Esophagus squamous epithelium (tissue), 5 donors: ENCODE data around the gene SLC6A9. TPM values are rescaled to one million over a fixed set of nuclear protein-coding genes. Genes with fewer than 3 reads are reported as not detected.

Experiments used
- DNase-seq: peaks from one replicate; lab custom pipeline; 2025; lab: John Stamatoyannopoulos, UW
- H3K27ac ChIP-seq, 4 donors: fragments of 200-600 bp; sonication (generic); one replicate each; pipeline ENCODE4 v1.5.1; 2016 to 2019; ENCODE audit warnings: mild to moderate bottlenecking in 1 of 4
- H3K27me3 ChIP-seq, 4 donors: fragments of 200-600 bp; sonication (generic); 1 replicate in 3 of 4; 2 replicates in 1 of 4; pipeline versions ENCODE4 v1.5.1 to v1.6.0; 2017 to 2021; ENCODE audit warnings: antibody characterized with exemption in 1 of 4
- H3K36me3 ChIP-seq, 3 donors: fragments of 200-600 bp; sonication (generic); one replicate each; pipeline ENCODE4 v1.5.1; 2016 to 2019
- H3K4me1 ChIP-seq, 3 donors: fragments of 200-600 bp; sonication (generic); one replicate each; pipeline ENCODE4 v1.5.1; 2017 to 2019
- H3K4me3 ChIP-seq, 4 donors: fragments of 200-600 bp; sonication (generic); 1 replicate in 3 of 4; 2 replicates in 1 of 4; pipeline ENCODE4 v1.5.1; 2016 to 2019; ENCODE audit warnings: mild to moderate bottlenecking in 2 of 4, moderate library complexity in 1 of 4
- H3K9me3 ChIP-seq, 3 donors: fragments of 200-600 bp; sonication (generic); one replicate each; pipeline ENCODE4 v1.5.1; 2016 to 2019
- POLR2A ChIP-seq, 4 donors: fragments of 450-650 bp; IDR thresholded peaks; one replicate each; pipeline ENCODE4 v1.6.1; 2017; ENCODE audit warnings: antibody characterized with exemption in 4 of 4, mild to moderate bottlenecking in 4 of 4, moderate library complexity in 3 of 4
- WGBS, 2 donors: methylation state at CpG; one replicate each; pipeline ENCODE4 v1.1.5; 2018; 5-methylcytosine and 5-hydroxymethylcytosine counted together
- intact Hi-C: fragments of 100-400 bp; cut with DNase I; formaldehyde crosslinking; loops from one replicate; pipeline ENCODE4 v1.15.0; 2022
- total RNA-seq, 4 donors: library from RNA; depleted of rRNA; stranded (reverse); fragments of >200 nt; gene quantifications; one replicate each; pipeline ENCODE4 v1.1.0, GENCODE V29; 2016
- TF ChIP-seq, protein P1 (sequence below), 6 experiments: fragments of 450-650 bp in 4 of 6; fragments of 200-600 bp in 2 of 6; sonication (generic) in 2 of 6; IDR thresholded peaks; one replicate each; pipeline ENCODE4 v1.5.1; 2016 to 2019; ENCODE audit warnings: antibody characterized with exemption in 6 of 6, mild to moderate bottlenecking in 4 of 6, moderate library complexity in 4 of 6
- donor health status: DM: yes; HTN: yes; CAD: no.

The SLC6A9 gene
- total RNA-seq, 4 donors from 2014 or later: 10.4 to 40.0 (median 23.2) TPM

DNA sequence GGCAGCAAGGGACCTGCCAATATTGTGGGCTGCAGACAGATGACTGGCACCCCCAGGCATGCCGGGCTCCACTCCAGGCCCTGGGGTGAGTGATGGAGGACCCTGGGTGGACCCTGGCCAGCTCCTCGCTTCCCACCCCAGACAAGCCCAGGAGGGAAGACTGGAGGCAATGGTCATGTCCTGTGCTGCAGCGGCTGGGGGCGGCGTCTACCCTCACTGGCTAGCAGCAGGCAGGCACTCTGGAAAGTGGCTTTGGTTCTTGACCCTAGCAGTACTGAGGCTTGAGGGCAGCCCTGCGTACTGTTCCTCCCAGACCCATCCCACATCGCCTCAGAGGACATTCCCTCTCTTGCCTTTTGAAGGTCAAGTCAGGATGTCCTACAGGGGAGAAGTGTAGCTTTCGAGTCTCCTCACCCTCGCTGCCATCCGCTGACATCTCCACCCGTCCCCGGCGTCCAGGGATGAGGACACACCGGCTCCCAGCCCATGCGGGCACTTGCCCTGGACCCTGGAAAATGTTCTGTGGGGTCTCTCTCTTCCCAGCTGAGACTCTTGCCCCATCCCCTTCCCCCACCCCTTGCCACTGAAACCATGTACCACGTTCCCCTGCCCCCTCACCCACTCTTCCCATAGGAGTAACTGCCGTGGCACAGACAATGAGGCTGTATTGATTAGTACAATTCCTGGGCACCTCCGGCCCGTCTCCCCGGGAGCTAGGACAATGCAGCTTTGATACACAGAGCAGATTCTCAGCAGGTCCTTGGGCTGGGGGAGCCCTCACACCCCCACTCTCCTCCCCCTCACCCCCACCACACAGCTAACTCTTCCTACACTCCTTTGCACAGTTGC is 15.0 kb downstream of the SLC6A9 start:
- Histone ChIP-seq H3K9me3 (no peaks in the 10 kb centered on the region), H3K4me3 (no peak overlapping the region), H3K36me3 (peaks cover 0 to 37% (median 0%) of the 10 kb centered on the region in 3 donors), H3K27ac (peak overlapping the region in 1 of 4 donors; percentile 73), H3K27me3 (no peaks in the 10 kb centered on the region), H3K4me1 (peaks cover 11 to 74% (median 28%) of the 10 kb centered on the region in 3 donors)
- intact Hi-C loops: no loop called here
- TF ChIP-seq, protein P1, sequence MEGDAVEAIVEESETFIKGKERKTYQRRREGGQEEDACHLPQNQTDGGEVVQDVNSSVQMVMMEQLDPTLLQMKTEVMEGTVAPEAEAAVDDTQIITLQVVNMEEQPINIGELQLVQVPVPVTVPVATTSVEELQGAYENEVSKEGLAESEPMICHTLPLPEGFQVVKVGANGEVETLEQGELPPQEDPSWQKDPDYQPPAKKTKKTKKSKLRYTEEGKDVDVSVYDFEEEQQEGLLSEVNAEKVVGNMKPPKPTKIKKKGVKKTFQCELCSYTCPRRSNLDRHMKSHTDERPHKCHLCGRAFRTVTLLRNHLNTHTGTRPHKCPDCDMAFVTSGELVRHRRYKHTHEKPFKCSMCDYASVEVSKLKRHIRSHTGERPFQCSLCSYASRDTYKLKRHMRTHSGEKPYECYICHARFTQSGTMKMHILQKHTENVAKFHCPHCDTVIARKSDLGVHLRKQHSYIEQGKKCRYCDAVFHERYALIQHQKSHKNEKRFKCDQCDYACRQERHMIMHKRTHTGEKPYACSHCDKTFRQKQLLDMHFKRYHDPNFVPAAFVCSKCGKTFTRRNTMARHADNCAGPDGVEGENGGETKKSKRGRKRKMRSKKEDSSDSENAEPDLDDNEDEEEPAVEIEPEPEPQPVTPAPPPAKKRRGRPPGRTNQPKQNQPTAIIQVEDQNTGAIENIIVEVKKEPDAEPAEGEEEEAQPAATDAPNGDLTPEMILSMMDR (IDR thresholded peaks at IDR 0.05): no peak
- no peak for TF ChIP-seq POLR2A (IDR thresholded peaks at IDR 0.05)
- WGBS, 2 donors: 89 to 93% methylated on average over 6 to 17 of the region's 20 CpGs
- no peak for DNase-seq

DNA sequence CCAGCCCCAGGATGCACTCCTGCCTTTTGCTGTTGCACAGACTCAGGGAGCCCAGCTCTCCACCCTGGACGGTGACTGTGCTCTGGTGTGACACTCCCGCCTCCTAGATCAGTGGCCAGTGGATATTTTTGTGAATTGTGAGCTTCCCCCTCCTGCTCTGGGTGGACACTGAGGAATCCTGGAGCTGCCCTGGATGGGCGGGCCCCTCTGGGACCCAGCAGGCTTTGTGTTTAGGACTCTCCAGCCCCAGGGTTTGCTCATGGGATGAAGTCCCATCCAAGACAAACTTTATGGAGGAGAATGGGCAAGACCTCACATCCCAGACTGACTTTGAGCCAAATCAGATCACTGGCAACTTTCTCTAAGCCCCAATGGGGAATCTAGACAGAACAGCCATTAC is 16.1 kb downstream of the SLC6A9 start:
- 55 to 68% methylated on average over 2 of the region's 3 CpGs for WGBS, 2 donors
- intact Hi-C loops: no loop called here
- Histone ChIP-seq H3K27me3 (no peaks in the 10 kb centered on the region), H3K4me1 (peaks cover 5 to 68% (median 22%) of the 10 kb centered on the region in 3 donors), H3K9me3 (no peaks in the 10 kb centered on the region), H3K4me3 (no peak overlapping the region), H3K27ac (peak overlapping the region in 3 of 4 donors; percentile 16 to 82 (median 73)), H3K36me3 (peaks cover 0 to 44% (median 0%) of the 10 kb centered on the region in 3 donors)
- TF ChIP-seq, protein P1 (IDR thresholded peaks at IDR 0.05): no peak
- no peak for TF ChIP-seq POLR2A (IDR thresholded peaks at IDR 0.05)
- DNase-seq: no peak

DNA sequence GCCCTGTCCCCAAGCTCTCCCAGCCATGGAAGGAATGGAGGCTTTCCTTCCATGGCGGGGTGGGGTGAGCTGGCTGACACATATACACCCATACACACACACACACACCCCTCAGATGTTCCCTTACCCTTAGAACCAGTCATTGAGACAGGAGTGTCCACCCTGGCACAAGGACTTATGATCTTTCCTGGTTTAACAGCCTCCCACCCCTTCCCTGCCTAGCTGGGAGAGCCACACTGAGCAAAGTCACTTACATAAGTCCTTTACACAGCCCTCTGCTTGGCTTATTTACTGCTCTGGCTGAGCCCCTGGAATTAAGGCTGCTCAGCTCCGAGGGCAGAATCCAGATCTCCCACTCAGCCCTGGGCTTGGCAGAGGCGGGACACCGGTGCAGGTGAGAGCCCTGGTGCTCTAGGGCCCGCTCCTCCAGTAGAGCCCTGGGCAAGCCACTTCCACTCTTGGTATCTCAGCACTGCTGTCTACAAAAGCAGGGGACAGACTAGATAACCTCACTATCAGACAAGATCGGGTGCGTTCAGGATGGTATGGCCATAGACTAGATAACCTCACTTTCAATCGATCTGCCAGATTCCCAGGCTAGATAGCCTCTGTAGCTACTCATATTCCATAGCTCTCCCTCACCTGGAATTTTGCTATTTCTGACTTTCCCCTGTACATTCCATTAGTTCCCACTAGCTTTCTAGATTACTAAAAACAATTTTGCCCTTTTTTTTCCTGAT is 16.7 kb downstream of the SLC6A9 start:
- no peak for DNase-seq
- peak overlapping the region; percentile 34 to 82 (median 70) for H3K27ac ChIP-seq
- 55 to 82% methylated on average over 4 to 7 of the region's 8 CpGs for WGBS, 2 donors
- no peak for TF ChIP-seq POLR2A (IDR thresholded peaks at IDR 0.05)
- TF ChIP-seq, protein P1 (IDR thresholded peaks at IDR 0.05): no peak
- H3K4me3 ChIP-seq: no peak overlapping the region
- H3K27me3 ChIP-seq: no peaks in the 10 kb centered on the region
- no peaks in the 10 kb centered on the region for H3K9me3 ChIP-seq
- H3K36me3 ChIP-seq: peaks cover 0 to 51% (median 0%) of the 10 kb centered on the region in 3 donors
- H3K4me1 ChIP-seq: peaks cover 5 to 61% (median 15%) of the 10 kb centered on the region in 3 donors
- intact Hi-C loops: no loop called here

DNA sequence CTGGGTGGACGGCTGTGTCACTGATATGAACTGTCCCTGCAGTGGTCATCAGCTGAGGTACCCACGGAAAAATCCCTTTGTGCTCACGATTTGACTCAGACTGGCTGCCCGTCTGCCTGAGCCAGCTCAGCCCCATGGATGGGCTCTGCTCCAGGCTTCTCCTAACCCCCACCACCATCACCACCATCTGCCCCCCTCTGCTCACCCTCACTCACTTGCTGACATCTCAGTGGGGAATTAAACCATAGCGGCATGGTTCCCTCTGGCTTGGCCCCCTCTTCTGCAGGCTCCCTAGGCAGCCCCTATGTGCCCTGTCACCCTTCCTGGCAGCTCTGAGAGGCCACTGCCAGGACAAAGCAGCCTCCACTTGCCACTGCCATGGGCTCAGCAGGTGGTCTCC is 17.3 kb downstream of the SLC6A9 start:
- TF ChIP-seq, protein P1 (IDR thresholded peaks at IDR 0.05): no peak
- TF ChIP-seq POLR2A (IDR thresholded peaks at IDR 0.05): no peak
- H3K27ac ChIP-seq: peak overlapping the region; percentile 34 to 82 (median 70)

More for the DNA sequence above, 17.3 kb downstream of the SLC6A9 start:
- DNase-seq: no peak
- peaks cover 5 to 56% (median 14%) of the 10 kb centered on the region in 3 donors for H3K4me1 ChIP-seq
- H3K4me3 ChIP-seq: no peak overlapping the region
- H3K27me3 ChIP-seq: no peaks in the 10 kb centered on the region
- intact Hi-C loops: no loop called here
- H3K36me3 ChIP-seq: peaks cover 0 to 52% (median 0%) of the 10 kb centered on the region in 3 donors
- no peaks in the 10 kb centered on the region for H3K9me3 ChIP-seq
- WGBS, 2 donors: 41 to 48% methylated on average over 4 to 5 of the region's 5 CpGs
